GM12892 (cell line): ENCODE measurements around the gene LRMDA.

ENCODE experiments used
- POLR2A ChIP-seq: IDR thresholded peaks from 2 replicates; pipeline ENCODE4 v1.6.1; 2011; ENCODE audit warnings: low read depth, low read length, control low read depth
- TAF1 ChIP-seq: IDR thresholded peaks from 2 replicates; pipeline ENCODE4 v1.6.1; 2011; ENCODE audit warnings: low read depth, mild to moderate bottlenecking, control low read depth, low read length, borderline replicate concordance

- TF ChIP-seq POLR2A: no peak
- TF ChIP-seq TAF1: no peak
Measured at GRCh38 chr10:76514321-76514720, 1082.9 kb downstream of the LRMDA start.
